ENCODE data around the gene ESYT2.
A peak's percentile ranks its signal among the peaks of the same experiment; 100 is the strongest.

Gene ESYT2

GRCh38 chr7:158861936-158862704, 32.8 kb upstream of the ESYT2 start:
- H3K4me3 ChIP-seq (ENCODE audit: control insufficient read depth, low read depth, low read length): no peak overlapping the region
- TF ChIP-seq CTCF (IDR thresholded peaks at IDR 0.05; ENCODE audit: control insufficient read depth, insufficient read depth, low read depth, low read length, missing control alignments): no peak
- no peak for DNase-seq (ENCODE audit: low read depth)

GRCh38 chr7:158861004-158861787, 31.9 kb upstream of the ESYT2 start:
- no peak for TF ChIP-seq CTCF (IDR thresholded peaks at IDR 0.05; ENCODE audit: control insufficient read depth, insufficient read depth, low read depth, low read length, missing control alignments)
- H3K4me3 ChIP-seq (ENCODE audit: control insufficient read depth, low read depth, low read length): no peak overlapping the region
- DNase-seq (ENCODE audit: low read depth): no peak

DNA sequence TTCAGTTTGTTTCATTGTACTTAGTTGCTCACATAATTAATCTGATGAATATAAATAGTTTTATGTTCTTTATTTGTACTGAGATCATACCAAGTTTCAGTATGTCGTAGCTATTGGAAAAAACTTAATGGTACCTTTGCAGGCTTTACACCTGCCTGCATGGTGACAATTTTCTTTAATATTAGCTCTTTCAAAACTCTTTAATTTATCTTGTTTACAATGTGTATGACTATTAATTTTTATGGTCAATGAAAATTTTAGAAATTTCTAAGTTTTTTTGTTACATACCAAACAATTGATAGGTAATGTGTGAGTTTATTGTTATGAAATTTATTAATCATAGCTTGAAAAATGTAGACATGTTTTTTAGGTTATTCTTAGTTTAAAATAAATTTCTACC, 31.1 kb upstream of the ESYT2 start:
- no peak for DNase-seq (ENCODE audit: low read depth)
- H3K4me3 ChIP-seq (ENCODE audit: control insufficient read depth, low read depth, low read length): no peak overlapping the region
- no peak for TF ChIP-seq CTCF (IDR thresholded peaks at IDR 0.05; ENCODE audit: control insufficient read depth, insufficient read depth, low read depth, low read length, missing control alignments)

DNA sequence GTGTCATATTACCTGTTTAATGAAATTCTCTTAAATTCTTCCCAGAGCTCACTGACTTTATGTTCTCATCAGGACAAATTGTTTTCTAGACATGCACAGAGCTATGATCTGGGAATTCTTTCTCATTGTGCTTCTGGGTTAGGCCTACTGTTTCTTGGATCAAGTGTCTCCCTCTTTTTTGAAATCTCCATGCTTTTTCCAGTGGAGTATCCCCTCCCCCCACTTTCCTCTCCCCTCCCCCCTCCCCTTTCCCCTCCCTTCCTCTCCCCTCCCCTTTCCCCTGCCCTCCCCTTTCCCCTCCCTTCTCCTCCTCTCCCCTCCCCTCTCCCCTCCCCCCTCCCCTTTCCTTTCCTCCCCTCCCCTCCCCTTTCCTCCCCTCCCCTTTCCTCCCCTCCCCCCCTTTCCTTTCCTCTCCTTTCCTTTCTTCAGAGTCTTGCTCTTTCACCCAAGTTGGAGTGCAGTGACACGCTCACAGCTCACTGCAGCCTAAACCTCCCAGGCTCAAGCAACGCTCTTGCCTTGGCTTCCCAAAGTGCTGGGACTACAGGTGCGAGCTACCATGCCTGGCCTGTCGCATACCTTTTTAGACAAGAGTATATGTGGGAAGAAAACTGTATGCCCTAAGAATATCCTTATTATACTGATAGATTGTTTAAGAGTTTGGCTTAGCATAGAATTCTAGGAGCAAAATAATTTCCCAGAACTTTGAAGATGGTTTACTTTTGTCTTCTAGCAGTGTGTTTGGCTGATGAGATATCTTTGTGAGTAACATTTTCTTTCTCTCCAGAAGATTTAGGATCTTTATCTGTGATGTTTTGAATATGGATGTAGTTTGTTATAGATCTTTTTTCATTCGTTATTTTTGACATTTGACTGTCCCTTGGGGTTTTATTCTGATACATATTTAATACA, 29.5 kb upstream of the ESYT2 start:
- no peak for DNase-seq (ENCODE audit: low read depth)
- H3K4me3 ChIP-seq (ENCODE audit: control insufficient read depth, low read depth, low read length): no peak overlapping the region
- no peak for TF ChIP-seq CTCF (IDR thresholded peaks at IDR 0.05; ENCODE audit: control insufficient read depth, insufficient read depth, low read depth, low read length, missing control alignments)

DNA sequence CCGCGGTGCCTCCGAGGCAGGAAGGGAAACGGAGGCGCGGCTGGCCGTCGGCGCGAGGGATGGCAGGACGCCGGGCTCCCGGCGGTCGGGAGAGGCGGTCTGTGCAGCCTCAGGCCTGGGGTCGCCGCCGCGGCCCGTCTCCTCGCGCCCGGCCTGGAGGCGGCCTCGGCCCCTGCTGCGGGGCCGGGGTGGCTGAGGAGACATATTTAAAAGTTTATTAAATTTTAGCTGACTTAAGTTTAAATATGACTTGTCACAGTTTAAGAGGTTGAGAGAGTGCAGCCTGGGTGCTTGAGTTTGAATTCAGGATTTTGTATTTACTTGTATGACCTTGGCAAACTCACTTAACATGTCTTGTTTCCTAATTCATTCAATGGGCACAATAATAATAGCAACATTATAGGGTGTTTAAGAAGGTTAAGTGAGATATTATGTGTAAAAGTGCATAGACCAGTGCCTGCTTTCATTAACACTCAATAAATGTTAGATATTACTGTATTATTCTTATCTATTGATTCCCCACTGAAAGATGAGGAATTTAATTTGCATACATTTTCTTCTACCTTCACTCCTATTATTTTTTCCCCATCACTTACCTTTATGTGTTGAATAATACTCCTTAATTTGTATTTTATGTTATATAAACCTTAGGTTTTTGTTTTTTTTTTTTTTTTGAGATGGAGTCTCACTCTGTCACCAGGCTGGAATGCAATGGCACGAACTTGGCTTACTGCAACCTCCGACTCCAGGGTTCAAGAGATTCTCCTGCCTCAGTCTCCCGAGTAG, 27.8 kb upstream of the ESYT2 start:
- TF ChIP-seq CTCF (IDR thresholded peaks at IDR 0.05; ENCODE audit: control insufficient read depth, insufficient read depth, low read depth, low read length, missing control alignments): no peak
- peak overlapping the region; percentile 94 for H3K4me3 ChIP-seq (ENCODE audit: control insufficient read depth, low read depth, low read length)
- DNase-seq (ENCODE audit: low read depth): no peak
